Measurements from ENCODE around the gene CDH22.

GRCh38 chr20:46192376-46192944, 115.8 kb downstream of the CDH22 start:
- TF ChIP-seq, protein P1, sequence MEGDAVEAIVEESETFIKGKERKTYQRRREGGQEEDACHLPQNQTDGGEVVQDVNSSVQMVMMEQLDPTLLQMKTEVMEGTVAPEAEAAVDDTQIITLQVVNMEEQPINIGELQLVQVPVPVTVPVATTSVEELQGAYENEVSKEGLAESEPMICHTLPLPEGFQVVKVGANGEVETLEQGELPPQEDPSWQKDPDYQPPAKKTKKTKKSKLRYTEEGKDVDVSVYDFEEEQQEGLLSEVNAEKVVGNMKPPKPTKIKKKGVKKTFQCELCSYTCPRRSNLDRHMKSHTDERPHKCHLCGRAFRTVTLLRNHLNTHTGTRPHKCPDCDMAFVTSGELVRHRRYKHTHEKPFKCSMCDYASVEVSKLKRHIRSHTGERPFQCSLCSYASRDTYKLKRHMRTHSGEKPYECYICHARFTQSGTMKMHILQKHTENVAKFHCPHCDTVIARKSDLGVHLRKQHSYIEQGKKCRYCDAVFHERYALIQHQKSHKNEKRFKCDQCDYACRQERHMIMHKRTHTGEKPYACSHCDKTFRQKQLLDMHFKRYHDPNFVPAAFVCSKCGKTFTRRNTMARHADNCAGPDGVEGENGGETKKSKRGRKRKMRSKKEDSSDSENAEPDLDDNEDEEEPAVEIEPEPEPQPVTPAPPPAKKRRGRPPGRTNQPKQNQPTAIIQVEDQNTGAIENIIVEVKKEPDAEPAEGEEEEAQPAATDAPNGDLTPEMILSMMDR (IDR thresholded peaks at IDR 0.05) = no peak
- no peak for TF ChIP-seq POLR2A (IDR thresholded peaks at IDR 0.05)

Measured in right lobe of liver (tissue), 4 donors.